GM12878 (cell line): Measurements from ENCODE around the gene TRIM63.

Source experiments
- CBX5 ChIP-seq: sonication (generic); IDR thresholded peaks from 2 replicates; pipeline ENCODE4 v1.6.1; 2016; ENCODE audit warnings: low read depth, moderate library complexity, mild to moderate bottlenecking, inconsistent platforms
- RAD21 ChIP-seq: IDR thresholded peaks from 2 replicates; pipeline ENCODE4 v1.6.1; 2011; ENCODE audit warnings: mild to moderate bottlenecking, low read depth, low read length, moderate library complexity; ENCODE audit not compliant: insufficient read depth
- ZBTB40 ChIP-seq: fragments of 450-650 bp; IDR thresholded peaks from 2 replicates; pipeline ENCODE4 v1.6.1; 2016; ENCODE audit warnings: mild to moderate bottlenecking, moderate library complexity, borderline replicate concordance

- TF ChIP-seq ZBTB40 (no peak), RAD21 (no peak), CBX5 (no peak)
Measured at GRCh38 chr1:26064553-26064952, 2.9 kb downstream of the TRIM63 start.
